NK-92 treated with Interleukin-12 subunit alpha and Interleukin-12 subunit beta, amount 100 ng/mL, for 24 hours (cell line): ENCODE measurements around the gene KIAA1671.

Experiments used
- DNase-seq: peaks from one replicate; lab custom pipeline; 2025; lab: John Stamatoyannopoulos, UW

Gene KIAA1671

GRCh38 chr22:25014896-25015755 is 62.6 kb downstream of the KIAA1671 start:
- DNase-seq: no peak

DNA sequence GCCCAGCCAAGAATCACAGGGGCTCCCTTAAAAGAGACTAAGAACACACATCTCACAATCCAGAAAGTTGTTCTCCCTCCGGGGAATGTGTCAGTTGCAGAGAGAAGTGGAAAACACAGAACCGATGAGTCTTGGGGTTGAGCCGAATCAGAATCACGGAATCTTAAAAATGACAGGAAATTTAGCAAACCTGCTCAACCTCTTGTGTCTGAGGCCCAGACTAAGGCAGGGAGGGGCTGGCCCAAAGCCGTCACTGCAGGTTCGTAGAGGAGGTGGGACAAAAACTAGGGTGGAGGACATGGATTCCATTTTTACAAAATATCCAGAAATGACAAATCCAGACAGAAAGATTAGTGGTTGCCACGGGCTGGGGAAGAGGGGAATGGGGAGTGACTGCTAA is 63.8 kb downstream of the KIAA1671 start:
- DNase-seq: no peak

DNA sequence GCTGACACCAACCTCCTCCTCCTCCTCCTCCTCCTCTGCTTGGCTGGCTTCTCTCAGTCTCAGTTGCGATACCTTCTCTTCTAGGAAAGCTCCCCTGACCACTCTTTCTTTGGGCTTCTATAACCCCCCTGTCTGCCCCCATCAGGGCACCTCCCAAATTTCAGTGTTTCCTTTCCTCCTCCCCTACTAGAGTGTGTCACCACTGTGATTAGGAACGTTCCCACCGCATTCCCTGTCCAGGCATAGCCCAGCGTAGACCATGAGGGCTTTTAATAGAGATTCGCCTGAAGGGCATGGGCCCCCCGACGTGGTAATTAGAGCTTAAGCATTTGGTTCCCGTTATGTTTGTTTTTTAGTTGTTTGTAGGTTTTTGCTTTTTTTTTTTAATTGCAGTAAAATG is 65.5 kb downstream of the KIAA1671 start:
- DNase-seq: no peak

- DNase-seq: no peak
Measured at GRCh38 chr22:25019427-25020184, 67.1 kb downstream of the KIAA1671 start.

DNA sequence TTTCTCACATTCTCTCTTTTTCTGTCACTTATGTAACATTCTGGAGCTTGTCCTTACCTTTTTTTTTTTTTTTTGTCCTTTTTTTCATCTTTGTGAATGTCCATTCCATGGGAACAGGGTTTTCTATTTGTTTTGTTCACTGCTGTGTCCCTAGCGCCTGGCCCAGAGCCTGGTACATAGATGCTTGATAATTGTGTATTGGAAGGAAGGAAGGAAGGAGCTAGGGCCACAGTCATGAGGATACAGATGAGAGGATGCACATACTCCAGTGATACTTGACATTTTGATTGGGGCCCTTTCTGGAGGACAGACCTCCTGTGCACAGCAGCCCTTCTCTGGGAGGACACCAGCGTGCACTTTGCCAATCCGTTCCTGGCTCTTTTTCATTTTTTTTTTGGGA is 68.9 kb downstream of the KIAA1671 start:
- no peak for DNase-seq

DNA sequence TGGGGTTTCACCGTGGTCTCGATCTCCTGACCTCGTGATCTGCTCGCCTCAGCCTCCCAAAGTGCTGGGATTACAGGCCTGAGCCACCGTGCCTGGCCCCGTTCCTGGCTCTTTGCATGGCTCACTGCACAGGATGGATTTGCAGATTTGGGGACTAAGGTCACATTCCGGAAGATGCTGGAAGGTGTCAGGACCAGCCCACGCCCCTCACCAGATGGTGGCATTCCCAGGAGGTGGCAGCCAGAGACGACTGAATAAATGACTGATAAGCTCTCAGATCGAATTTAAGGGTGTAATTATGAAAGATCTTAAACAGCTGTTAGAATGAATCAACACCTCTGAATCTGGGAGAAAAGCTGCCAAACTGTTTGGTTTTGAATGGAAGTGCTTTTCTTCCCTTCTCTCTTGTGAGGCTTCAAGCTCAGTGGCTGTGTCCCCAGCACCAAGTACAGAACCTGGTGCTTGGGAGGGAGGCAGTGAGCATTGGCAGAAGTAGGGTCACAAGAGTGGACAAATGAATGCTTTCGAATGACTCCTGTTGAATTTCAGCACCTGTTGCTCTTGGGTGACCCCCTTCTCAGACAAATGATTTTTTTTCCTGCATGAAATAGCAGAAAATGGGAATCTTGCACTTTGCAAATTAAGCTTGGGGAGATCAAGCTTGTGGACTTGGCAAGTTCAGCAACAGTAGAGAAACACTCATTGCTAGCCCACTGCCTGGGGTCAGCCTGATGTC is 69.6 kb downstream of the KIAA1671 start:
- no peak for DNase-seq

DNA sequence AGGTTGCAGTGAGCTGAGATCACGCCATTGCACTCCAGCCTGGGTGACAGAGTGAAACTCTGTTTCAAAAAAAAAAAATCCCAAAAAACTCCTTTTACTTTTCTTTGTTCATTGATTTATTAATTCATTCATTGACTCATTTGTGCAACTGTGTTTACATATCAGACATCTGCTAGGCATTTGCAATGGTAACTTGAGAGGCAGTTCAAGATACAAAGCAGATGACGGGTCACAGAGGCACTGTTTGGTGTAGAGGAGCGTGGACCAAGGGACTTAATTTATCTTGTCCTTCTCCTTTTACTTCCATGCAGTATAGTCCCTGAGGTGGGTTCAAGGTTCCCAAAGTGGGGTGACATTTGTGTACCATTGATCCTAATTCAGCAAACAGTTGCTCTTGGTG is 71.4 kb downstream of the KIAA1671 start:
- no peak for DNase-seq

- DNase-seq: no peak
Measured at GRCh38 chr22:25024895-25025294, 72.4 kb downstream of the KIAA1671 start.

GRCh38 chr22:25025491-25026400 is 73.2 kb downstream of the KIAA1671 start:
- DNase-seq: no peak

DNA sequence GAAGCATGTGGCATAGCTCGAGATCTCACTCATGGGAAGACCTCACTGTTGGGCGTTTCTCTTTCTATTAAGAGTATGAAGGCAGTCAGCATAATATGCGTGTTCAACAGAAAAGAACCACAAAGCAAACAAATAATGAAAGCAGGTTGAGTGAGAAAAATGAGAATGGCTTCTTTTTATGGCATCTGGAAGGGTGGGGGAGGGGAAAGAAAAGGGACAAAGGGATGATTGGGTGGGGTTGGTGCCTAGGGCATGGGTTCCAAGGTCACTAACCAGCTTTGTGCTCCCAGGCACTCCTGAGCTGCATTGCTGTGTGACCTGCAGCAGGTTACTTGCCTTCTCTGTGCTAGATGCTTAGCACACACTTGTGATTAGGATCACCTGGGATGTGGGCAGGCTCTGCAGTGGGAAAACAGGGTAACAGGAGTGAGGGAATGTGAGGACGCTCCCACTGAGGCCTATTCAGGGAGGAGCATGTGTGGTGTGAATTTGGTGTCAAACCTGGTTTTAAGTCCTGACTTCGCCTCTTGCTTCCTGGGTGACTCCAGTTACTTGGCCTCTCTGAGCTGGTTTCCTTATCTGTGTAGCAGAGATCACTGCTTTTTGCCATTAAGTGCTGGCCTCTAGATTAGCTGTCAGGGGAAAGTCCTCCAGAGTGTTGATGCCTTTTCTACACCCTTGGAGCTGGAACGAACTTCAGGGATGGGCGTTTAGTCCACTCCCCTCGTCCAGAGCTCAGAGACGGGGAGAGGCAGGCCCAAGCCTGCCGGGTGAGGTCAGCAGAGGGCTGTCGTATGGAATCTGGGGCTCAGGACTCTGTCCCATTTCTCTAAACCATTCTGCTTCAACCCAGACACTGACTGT is 74.8 kb downstream of the KIAA1671 start:
- no peak for DNase-seq

DNA sequence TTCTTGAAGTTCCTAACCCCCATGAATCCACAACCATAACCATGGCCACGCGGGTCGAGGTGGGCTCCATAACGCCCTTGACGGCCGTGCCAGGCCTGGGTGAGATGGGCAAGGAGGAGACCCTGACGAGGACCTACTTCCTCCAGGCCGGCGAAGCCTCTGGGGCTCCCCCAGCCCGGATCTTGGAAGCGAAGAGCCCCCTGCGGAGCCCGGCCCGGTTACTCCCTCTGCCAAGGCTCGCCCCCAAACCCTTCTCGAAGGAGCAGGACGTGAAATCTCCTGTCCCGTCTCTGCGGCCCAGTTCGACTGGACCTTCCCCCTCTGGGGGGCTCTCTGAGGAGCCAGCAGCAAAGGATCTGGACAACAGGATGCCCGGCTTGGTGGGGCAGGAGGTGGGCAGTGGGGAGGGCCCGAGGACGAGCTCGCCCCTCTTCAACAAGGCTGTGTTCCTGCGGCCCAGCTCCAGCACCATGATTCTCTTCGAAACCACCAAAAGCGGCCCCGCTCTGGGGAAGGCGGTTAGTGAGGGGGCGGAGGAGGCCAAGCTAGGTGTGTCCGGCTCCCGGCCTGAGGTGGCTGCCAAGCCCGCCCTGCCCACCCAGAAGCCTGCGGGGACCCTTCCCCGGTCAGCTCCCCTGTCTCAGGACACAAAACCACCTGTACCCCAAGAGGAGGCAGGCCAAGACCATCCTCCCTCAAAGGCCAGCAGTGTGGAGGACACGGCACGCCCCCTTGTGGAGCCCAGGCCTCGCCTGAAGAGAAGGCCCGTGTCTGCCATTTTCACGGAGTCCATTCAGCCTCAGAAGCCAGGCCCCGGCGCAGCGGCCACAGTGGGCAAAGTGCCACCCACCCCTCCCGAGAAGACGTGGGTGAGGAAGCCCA is 75.7 kb downstream of the KIAA1671 start:
- DNase-seq: no peak

- no peak for DNase-seq
Measured at GRCh38 chr22:25028841-25029141, 76.3 kb downstream of the KIAA1671 start.

DNA sequence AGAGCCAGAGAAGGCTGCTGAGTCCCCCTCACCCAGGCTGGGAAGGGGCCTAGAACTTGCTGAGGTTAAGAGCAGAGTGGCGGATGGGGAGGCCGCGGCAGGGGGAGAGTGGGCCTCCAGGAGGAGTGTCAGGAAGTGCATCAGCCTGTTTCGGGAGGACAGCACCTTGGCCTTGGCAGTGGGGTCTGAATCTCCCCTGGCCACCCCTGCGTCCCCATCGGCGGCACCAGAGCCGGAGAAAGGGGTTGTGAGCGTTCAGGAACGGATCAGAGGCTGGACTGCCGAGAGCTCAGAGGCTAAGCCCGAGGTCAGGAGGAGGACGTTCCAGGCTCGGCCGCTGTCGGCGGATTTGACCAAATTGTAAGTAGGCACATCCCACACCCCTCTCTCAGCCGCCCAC is 76.7 kb downstream of the KIAA1671 start:
- DNase-seq: no peak

DNA sequence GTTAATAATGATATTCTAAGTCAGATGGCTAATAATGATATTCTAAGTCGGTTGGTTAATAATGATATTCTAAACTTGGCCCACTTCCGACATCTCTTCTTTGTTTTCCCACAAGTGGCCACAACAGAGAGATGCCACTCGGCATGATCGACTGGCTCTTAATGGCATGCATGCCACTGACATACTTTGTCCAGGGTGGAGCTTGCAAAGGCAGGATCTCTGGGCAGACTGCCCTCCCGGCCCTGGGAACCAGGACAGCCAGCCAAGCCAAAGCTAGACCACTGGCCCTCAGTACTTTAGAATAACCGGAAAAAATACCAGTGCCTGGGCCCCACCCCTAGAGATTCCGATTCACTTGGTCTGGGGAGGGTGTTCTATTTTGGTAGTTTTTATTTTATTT is 78.1 kb downstream of the KIAA1671 start:
- no peak for DNase-seq

- DNase-seq: no peak
Measured at GRCh38 chr22:25032066-25032465, 79.5 kb downstream of the KIAA1671 start.

DNA sequence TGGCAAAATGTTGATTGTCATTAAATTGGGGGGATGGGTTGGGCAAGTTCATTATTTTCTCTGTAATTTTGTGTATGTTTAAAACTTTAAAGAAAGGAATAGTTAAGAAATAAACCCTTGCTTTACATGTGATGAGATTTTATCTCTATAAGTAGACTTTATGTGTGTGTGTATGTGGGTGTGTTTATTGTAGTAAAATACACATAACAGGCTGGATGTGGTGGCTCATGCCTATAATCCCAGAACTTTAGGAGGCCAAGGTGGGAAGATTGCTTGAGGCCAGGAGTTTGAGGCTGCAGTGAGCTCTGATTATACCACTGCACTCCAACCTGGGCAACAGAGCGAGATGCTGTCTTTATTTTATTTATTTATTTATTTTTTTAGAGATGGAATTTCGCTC is 83.2 kb downstream of the KIAA1671 start:
- DNase-seq: no peak

- no peak for DNase-seq
Measured at GRCh38 chr22:25038239-25038638, 85.7 kb downstream of the KIAA1671 start.

- no peak for DNase-seq
Measured at GRCh38 chr22:25038771-25039170, 86.3 kb downstream of the KIAA1671 start.

DNA sequence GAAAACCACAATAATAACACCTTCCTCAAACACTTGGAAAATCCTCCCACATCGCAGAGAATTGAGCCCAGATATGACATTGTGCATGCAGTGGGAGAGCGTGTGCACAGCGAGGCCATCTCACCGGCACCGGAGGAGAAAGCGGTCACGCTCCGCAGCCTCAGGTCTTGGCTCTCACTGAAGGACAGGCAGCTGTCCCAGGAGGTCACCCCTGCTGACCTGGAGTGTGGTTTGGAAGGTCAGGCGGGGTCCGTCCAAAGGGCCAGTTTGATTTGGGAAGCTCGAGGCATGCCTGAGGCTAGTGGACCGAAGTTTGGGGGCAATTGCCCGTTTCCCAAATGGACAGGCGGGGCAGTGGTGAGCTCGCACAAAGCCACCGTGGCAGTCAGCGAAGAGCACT is 86.7 kb downstream of the KIAA1671 start:
- DNase-seq: no peak

- DNase-seq: no peak
Measured at GRCh38 chr22:25039754-25040153, 87.2 kb downstream of the KIAA1671 start.
